Measurements from ENCODE around the gene ALOXE3. TPM values are rescaled to one million over a fixed set of nuclear protein-coding genes. Genes with fewer than 3 reads are reported as not detected.
A peak's percentile ranks its signal among the peaks of the same experiment; 100 is the strongest.

ALOXE3 gene
- total RNA-seq, 2 donors from 2014 or later, result 0.20 TPM; not detected in 1

DNA sequence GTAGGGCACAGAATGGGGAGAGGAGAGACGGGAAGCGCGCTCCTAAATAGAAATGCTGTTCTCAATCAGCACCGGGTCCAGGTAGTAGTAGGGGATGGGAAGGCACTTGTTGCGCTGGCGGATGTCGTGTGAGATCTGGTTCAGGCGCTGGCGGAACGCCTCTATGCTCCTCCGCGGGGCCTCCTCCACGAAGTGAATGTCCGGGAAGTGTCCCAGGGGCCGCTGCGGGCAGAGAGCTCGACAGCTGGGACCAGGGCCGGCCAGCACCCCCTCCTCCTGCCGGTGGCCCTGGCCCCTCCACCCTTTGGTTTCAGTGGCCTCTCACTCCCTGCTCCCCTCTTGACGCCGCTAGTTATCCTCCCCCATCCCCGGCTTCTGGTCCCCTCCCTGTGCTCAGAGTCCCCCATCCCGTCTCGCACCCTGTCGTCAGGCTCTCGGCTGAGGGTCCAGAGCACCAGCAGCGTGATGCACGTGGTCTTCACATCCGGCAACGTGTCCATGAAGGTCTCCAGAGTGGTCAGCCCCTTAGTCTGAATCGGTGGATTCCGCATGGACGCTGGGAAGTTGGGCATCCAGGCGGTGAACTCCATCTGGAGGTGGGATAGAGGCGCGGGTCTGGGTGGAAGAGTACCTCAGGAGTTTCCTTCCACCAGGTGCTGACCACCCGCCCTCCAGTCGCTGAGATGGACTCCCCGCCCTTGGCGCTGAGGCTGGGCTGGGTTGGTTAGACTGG lies 45.4 kb downstream of the ALOXE3 start:
- Histone ChIP-seq H3K27ac (no peak overlapping the region), H3K4me3 (peak overlapping the region in 1 of 2 donors; percentile 27), H3K9me3 (no peaks in the 10 kb centered on the region), H3K36me3 (no peaks in the 10 kb centered on the region), H3K4me1 (peaks cover 0 to 18% of the 10 kb centered on the region in 2 donors), H3K27me3 (peaks cover 19 to 28% of the 10 kb centered on the region in 2 donors)
- no peak for DNase-seq (ENCODE audit: low spot score)
- TF ChIP-seq, protein P1, sequence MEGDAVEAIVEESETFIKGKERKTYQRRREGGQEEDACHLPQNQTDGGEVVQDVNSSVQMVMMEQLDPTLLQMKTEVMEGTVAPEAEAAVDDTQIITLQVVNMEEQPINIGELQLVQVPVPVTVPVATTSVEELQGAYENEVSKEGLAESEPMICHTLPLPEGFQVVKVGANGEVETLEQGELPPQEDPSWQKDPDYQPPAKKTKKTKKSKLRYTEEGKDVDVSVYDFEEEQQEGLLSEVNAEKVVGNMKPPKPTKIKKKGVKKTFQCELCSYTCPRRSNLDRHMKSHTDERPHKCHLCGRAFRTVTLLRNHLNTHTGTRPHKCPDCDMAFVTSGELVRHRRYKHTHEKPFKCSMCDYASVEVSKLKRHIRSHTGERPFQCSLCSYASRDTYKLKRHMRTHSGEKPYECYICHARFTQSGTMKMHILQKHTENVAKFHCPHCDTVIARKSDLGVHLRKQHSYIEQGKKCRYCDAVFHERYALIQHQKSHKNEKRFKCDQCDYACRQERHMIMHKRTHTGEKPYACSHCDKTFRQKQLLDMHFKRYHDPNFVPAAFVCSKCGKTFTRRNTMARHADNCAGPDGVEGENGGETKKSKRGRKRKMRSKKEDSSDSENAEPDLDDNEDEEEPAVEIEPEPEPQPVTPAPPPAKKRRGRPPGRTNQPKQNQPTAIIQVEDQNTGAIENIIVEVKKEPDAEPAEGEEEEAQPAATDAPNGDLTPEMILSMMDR (IDR thresholded peaks at IDR 0.05), result no peak

DNA sequence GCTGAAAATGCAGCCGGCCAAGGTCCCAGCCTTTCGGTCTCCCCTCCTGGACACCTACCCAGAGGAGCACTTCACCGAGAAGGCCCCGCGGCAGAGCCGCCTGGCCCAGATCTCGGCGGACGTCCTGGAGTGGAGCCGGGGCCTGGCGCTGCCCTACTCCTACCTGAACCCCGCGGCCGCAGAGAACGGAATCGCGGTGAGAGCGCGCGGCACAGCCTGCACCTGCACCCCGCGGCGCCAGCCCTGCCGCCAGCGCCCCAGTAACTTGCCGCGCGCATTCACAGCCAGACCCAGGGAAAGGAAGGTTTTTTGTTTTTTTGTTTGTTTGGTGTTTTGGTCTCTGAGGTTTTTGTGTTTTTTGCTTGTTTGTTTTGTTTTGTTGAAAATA lies 46.0 kb downstream of the ALOXE3 start:
- H3K27me3 ChIP-seq, result peaks cover 19 to 28% of the 10 kb centered on the region in 2 donors
- no peaks in the 10 kb centered on the region for H3K36me3 ChIP-seq
- H3K9me3 ChIP-seq, result no peaks in the 10 kb centered on the region
- DNase-seq (ENCODE audit: low spot score), result no peak
- H3K27ac ChIP-seq, result no peak overlapping the region
- TF ChIP-seq, protein P1 (IDR thresholded peaks at IDR 0.05), result no peak
- no peak overlapping the region for H3K4me3 ChIP-seq
- peaks cover 0 to 18% of the 10 kb centered on the region in 2 donors for H3K4me1 ChIP-seq

DNA sequence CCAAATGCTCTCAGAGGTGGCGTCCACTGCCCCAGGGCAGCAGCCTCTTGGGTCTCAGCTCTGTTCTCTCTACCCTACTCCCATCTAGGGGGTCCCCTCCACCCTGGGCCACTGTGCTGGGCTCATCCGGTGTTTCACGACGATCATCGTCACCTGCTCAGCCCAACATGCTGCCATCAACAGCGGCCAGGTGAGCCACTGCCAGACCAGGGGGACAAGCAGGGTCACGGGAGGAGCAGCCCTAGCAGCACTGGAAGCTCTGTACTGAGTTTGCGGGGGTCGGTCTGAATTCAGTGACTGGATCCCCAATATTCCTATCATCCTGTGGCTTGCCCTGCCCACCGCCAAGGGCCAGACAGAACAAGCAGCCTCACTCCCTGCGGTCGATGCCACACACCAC lies 46.8 kb downstream of the ALOXE3 start:
- Histone ChIP-seq H3K27me3 (peaks cover 19 to 28% of the 10 kb centered on the region in 2 donors), H3K9me3 (no peaks in the 10 kb centered on the region), H3K4me1 (peaks cover 0 to 18% of the 10 kb centered on the region in 2 donors), H3K27ac (no peak overlapping the region), H3K4me3 (no peak overlapping the region), H3K36me3 (no peaks in the 10 kb centered on the region)
- TF ChIP-seq, protein P1 (IDR thresholded peaks at IDR 0.05), result no peak
- no peak for DNase-seq (ENCODE audit: low spot score)

DNA sequence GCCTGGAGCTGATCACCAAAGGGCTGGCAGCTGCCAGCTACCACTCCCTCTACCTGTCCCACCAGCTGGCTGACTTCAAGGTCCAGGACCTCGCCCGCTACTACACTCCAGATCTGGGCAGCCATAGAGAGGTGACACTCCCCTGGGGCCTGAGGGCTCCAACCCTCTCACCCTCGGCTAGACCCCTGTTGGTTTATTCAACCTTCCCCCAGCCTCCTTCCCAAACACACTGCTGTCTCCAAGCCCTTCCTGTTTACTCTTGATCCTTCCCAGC lies 48.8 kb downstream of the ALOXE3 start:
- Histone ChIP-seq H3K27me3 (peaks cover 9 to 18% of the 10 kb centered on the region in 2 donors), H3K4me1 (peaks cover 0 to 18% of the 10 kb centered on the region in 2 donors), H3K4me3 (no peak overlapping the region), H3K36me3 (no peaks in the 10 kb centered on the region), H3K9me3 (no peaks in the 10 kb centered on the region), H3K27ac (no peak overlapping the region)
- DNase-seq (ENCODE audit: low spot score), result no peak
- TF ChIP-seq, protein P1 (IDR thresholded peaks at IDR 0.05), result no peak

DNA sequence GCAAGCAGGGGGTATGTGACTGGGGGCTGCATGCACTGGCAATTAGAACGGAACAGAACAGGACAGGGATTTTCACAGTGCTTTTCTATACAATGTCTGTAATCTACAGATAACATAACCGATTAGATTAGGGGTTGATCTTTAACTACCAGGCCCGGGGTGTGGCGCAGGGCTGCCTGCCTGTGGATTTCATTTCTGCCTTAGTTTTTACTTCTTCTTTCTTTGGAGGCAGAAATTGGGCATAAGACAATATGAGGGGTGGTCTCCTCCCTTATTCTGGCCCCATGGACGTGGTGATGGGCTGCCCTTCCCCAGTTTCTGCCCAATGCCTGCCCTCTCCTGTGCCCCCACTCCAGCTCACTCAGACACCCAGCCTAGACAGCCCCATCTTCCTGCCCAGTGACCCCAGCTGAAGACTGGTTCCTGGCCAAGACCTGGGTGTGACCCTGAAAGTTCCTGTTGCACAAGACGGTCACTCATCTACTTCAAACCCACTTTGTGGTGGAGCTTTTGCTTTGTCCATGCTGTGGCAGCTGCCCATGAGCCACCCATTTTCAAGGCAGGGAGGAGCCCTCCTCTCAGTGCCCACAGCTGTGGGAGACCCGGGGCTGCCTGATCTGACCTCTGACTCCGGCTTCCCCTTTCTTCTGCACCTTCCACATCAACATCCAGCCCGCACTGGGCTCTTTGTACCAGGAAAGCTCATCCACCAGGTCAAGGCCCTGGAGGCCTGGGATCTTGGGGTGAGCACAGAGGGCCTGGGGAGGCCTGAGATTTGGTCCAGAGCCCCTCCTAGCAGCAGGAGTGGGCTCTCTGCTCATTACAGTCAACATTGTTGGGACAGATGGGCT lies 49.4 kb downstream of the ALOXE3 start:
- no peak overlapping the region for H3K27ac ChIP-seq
- peak; percentile 66 for DNase-seq (ENCODE audit: low spot score)
- peaks cover 4 to 16% of the 10 kb centered on the region in 2 donors for H3K27me3 ChIP-seq

More for the DNA sequence above, 49.4 kb downstream of the ALOXE3 start:
- H3K36me3 ChIP-seq, result no peaks in the 10 kb centered on the region
- TF ChIP-seq, protein P1 (IDR thresholded peaks at IDR 0.05), result no peak
- H3K4me1 ChIP-seq, result peaks cover 0 to 18% of the 10 kb centered on the region in 2 donors
- H3K9me3 ChIP-seq, result no peaks in the 10 kb centered on the region
- no peak overlapping the region for H3K4me3 ChIP-seq
